Endometrial microvascular endothelial cells (primary cell): ENCODE measurements around the gene B4GALT3. TPM values are rescaled to one million over a fixed set of nuclear protein-coding genes. Genes with fewer than 3 reads are reported as not detected.

Experiments
- in situ Hi-C: cut with HindIII; loops from 2 replicates; pipeline ENCODE4 v1.10.0; 2017; ENCODE audit warnings: low sequenced_read_pairs, low pct_unique_long_range_greater_than_20kb; ENCODE audit errors: inconsistent ontology term
- total RNA-seq: library from RNA; depleted of rRNA; stranded (reverse); fragments of >200 nt; gene quantifications from one replicate; pipeline ENCODE4 v1.2.3, GENCODE V29; 2015; ENCODE audit errors: inconsistent ontology term

Gene B4GALT3
- total RNA-seq: 46.3 TPM

GRCh38 chr1:161177112-161177935 lies at the start of gene B4GALT3:
TSS of gene B4GALT3 (minus strand) at chr1:161177507. CDS start at chr1:161176060, 1,447 bp downstream.
- in situ Hi-C loops: no loop called here

- in situ Hi-C loops: no loop called here
Measured at GRCh38 chr1:161226759-161227158, 49.5 kb upstream of the B4GALT3 start.

- in situ Hi-C loops: no loop called here
Measured at GRCh38 chr1:161226320-161226711, 49.0 kb upstream of the B4GALT3 start.

GRCh38 chr1:161225534-161226319 lies 48.4 kb upstream of the B4GALT3 start, which contains the start of gene TOMM40L:
TSS of gene TOMM40L (plus strand) at chr1:161226060. CDS start at chr1:161226490, 430 bp downstream.
- in situ Hi-C loops: no loop called here

GRCh38 chr1:161225178-161225533 lies 47.8 kb upstream of the B4GALT3 start:
- in situ Hi-C loops: no loop called here

GRCh38 chr1:161224695-161225087 lies 47.4 kb upstream of the B4GALT3 start:
- in situ Hi-C loops: loop anchor here (25.0 kb wide), 1 partner anchor 138 kb away; the partner anchor contains the start of gene CFAP126

- in situ Hi-C loops: loop anchor here (25.0 kb wide), 1 partner anchor 138 kb away; the partner anchor contains the start of gene CFAP126
Measured at GRCh38 chr1:161223805-161224694, 46.7 kb upstream of the B4GALT3 start.

- in situ Hi-C loops: loop anchor here (25.0 kb wide), 1 partner anchor 140 kb away; the partner anchor contains the start of gene CFAP126
Measured at GRCh38 chr1:161222175-161223019, 45.1 kb upstream of the B4GALT3 start.

- in situ Hi-C loops: loop anchor here (25.0 kb wide), 1 partner anchor 142 kb away; the partner anchor contains the start of gene CFAP126
Measured at GRCh38 chr1:161220002-161220401, 42.7 kb upstream of the B4GALT3 start.

GRCh38 chr1:161219078-161219892 lies 42.0 kb upstream of the B4GALT3 start:
- in situ Hi-C loops: loop anchor here (25.0 kb wide), 1 partner anchor 143 kb away; the partner anchor contains the start of gene CFAP126

- in situ Hi-C loops: loop anchor here (25.0 kb wide), 1 partner anchor 144 kb away; the partner anchor contains the start of gene CFAP126
Measured at GRCh38 chr1:161218301-161219077, 41.2 kb upstream of the B4GALT3 start.

GRCh38 chr1:161217831-161218230 lies 40.5 kb upstream of the B4GALT3 start:
- in situ Hi-C loops: loop anchor here (25.0 kb wide), 1 partner anchor 144 kb away; the partner anchor contains the start of gene CFAP126

GRCh38 chr1:161216945-161217712 lies 39.8 kb upstream of the B4GALT3 start:
- in situ Hi-C loops: loop anchor here (25.0 kb wide), 1 partner anchor 145 kb away; the partner anchor contains the start of gene CFAP126

GRCh38 chr1:161215076-161215475 lies 37.8 kb upstream of the B4GALT3 start, which contains the start of gene FCER1G:
TSS of gene FCER1G (plus strand) at chr1:161215295. CDS start at chr1:161215322, 27 bp downstream.
- in situ Hi-C loops: loop anchor here (25.0 kb wide), 1 partner anchor 147 kb away; the partner anchor contains the start of gene CFAP126

GRCh38 chr1:161214369-161214768 lies 37.1 kb upstream of the B4GALT3 start:
- in situ Hi-C loops: loop anchor here (25.0 kb wide), 1 partner anchor 148 kb away; the partner anchor contains the start of gene CFAP126
